Caco-2 (cell line): ENCODE data around the gene EVL. TPM values are rescaled to one million over a fixed set of nuclear protein-coding genes. Genes with fewer than 3 reads are reported as not detected.

ENCODE experiments used
- BruUV-seq: library from RNA; stranded (reverse); fragments of 400-500 nt; replicated peaks from 2 replicates; lab custom pipeline; 2021; lab: Mats Ljungman, UMichigan
- CTCF ChIA-PET: fragments of 300-600 bp; sonication (Branson Sonifier 250); formaldehyde crosslinking; loops from one replicate; lab custom pipeline; 2022; ENCODE audit warnings: antibody characterized with exemption; lab: Charles Lee
- POLR2A ChIA-PET: fragments of 300-600 bp; sonication (Branson Sonifier 250); formaldehyde crosslinking; loops from one replicate; lab custom pipeline; 2022; ENCODE audit warnings: antibody characterized with exemption; lab: Charles Lee
- DNase-seq, 2 experiments: peaks; one replicate each; pipeline versions ENCODE4 v3.0.0 to v3.0.0-alpha.2; 2020 to 2022
- H3K27me3 ChIP-seq: replicated peaks from 2 replicates; pipeline ENCODE4 v1.6.0; 2011; ENCODE audit warnings: low read length; ENCODE audit not compliant: control insufficient read depth, insufficient read depth
- H3K36me3 ChIP-seq: 2 replicates; pipeline ENCODE4 v1.5.1; 2011; ENCODE audit warnings: low read length; ENCODE audit not compliant: control insufficient read depth, insufficient read depth
- H3K4me1 ChIP-seq: fragments of 250-450 bp; sonication (Bioruptor Pico); 2 replicates; pipeline ENCODE4 v1.5.1; 2020; ENCODE audit warnings: mild to moderate bottlenecking
- H3K4me3 ChIP-seq: 2 replicates; pipeline ENCODE4 v1.5.1; 2011; ENCODE audit warnings: low read depth, mild to moderate bottlenecking, control low read depth, low read length
- H3K9me3 ChIP-seq: fragments of 250-450 bp; sonication (Bioruptor Pico); 2 replicates; pipeline ENCODE4 v1.5.1; 2020; ENCODE audit warnings: mild to moderate bottlenecking, moderate library complexity
- H3K27ac Mint-ChIP-seq: one replicate; pipeline ENCODE4 v1.8.0; 2022; ENCODE audit warnings: mixed read lengths; ENCODE audit not compliant: unreplicated experiment
- H3K27me3 Mint-ChIP-seq: one replicate; pipeline ENCODE4 v1.8.0; 2022; ENCODE audit warnings: mixed read lengths; ENCODE audit not compliant: insufficient read depth, unreplicated experiment
- H3K36me3 Mint-ChIP-seq: one replicate; pipeline ENCODE4 v1.8.0; 2022; ENCODE audit warnings: mild to moderate bottlenecking, mixed read lengths; ENCODE audit not compliant: insufficient read depth, unreplicated experiment
- H3K4me1 Mint-ChIP-seq: one replicate; pipeline ENCODE4 v1.8.0; 2022; ENCODE audit warnings: low read depth, mixed read lengths; ENCODE audit not compliant: unreplicated experiment
- H3K4me3 Mint-ChIP-seq: one replicate; pipeline ENCODE4 v1.8.0; 2022; ENCODE audit warnings: mild to moderate bottlenecking, moderate library complexity, mixed read lengths; ENCODE audit not compliant: unreplicated experiment
- H3K9me3 Mint-ChIP-seq: one replicate; pipeline ENCODE4 v1.8.0; 2022; ENCODE audit warnings: mixed read lengths; ENCODE audit not compliant: unreplicated experiment
- intact Hi-C: fragments of 100-400 bp; cut with micrococcal nuclease; formaldehyde crosslinking; loops from one replicate; pipeline ENCODE4 v1.10.0; 2022; ENCODE audit not compliant: unreplicated experiment
- total RNA-seq: library from RNA; stranded (reverse); gene quantifications from 2 replicates; pipeline ENCODE4 v1.2.3, GENCODE V29; 2022
- TF ChIP-seq, protein P1 (sequence below), 2 experiments: fragments of 200-600 bp in 1 of 2; IDR thresholded peaks; 1 replicate in 1 of 2; 2 replicates in 1 of 2; pipeline versions ENCODE4 v1.5.1 to v1.8.0; 2011 to 2022; ENCODE audit warnings: antibody characterized with exemption in 1 of 2, control low read depth in 1 of 2, inconsistent platforms in 1 of 2, low read depth in 1 of 2, low read length in 1 of 2, mild to moderate bottlenecking in 1 of 2, moderate library complexity in 1 of 2; ENCODE audit not compliant: insufficient read depth in 1 of 2, severe bottlenecking in 1 of 2, unreplicated experiment in 1 of 2

Gene EVL
- total RNA-seq, 1 experiment from 2014 or later: 14.2 TPM

DNA sequence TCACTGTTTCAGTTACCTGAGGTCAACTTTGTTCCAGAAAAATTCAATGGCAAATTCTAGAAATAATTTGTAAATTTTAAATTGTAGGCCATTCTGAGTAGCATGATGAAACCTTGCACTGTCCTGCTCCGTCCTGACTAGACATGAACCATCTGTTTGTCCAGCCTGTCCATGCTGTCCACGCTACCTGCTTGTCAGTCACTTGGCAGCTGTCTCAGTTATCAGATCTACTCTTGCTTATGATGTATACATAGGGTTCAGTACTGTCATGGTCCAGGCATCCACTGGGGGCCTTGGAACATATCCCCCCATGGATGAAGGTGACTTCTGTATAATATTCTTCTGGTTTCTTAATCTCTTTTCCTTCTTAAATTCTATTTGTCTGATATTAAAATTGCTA lies 14.1 kb upstream of the EVL start:
- Histone ChIP-seq H3K27me3 (no peaks in the 10 kb centered on the region), H3K4me1 (no peaks in the 10 kb centered on the region), H3K36me3 (no peaks in the 10 kb centered on the region), H3K4me3 (no peak overlapping the region), H3K9me3 (no peaks in the 10 kb centered on the region)
- H3K4me3 Mint-ChIP-seq: no peak overlapping the region
- H3K36me3 Mint-ChIP-seq: no peaks in the 10 kb centered on the region
- H3K27me3 Mint-ChIP-seq: peaks cover 2% of the 10 kb centered on the region
- BruUV-seq: no TSS peak
- intact Hi-C loops: no loop called here
- ChIA-PET CTCF (interaction anchor here (0.6 kb wide), 1 partner anchor 70 kb away, joined by 3 read pairs; no protein-coding TSS in a partner anchor), POLR2A (no interaction called here)
- no peaks in the 10 kb centered on the region for H3K9me3 Mint-ChIP-seq
- TF ChIP-seq, protein P1, sequence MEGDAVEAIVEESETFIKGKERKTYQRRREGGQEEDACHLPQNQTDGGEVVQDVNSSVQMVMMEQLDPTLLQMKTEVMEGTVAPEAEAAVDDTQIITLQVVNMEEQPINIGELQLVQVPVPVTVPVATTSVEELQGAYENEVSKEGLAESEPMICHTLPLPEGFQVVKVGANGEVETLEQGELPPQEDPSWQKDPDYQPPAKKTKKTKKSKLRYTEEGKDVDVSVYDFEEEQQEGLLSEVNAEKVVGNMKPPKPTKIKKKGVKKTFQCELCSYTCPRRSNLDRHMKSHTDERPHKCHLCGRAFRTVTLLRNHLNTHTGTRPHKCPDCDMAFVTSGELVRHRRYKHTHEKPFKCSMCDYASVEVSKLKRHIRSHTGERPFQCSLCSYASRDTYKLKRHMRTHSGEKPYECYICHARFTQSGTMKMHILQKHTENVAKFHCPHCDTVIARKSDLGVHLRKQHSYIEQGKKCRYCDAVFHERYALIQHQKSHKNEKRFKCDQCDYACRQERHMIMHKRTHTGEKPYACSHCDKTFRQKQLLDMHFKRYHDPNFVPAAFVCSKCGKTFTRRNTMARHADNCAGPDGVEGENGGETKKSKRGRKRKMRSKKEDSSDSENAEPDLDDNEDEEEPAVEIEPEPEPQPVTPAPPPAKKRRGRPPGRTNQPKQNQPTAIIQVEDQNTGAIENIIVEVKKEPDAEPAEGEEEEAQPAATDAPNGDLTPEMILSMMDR (IDR thresholded peaks at IDR 0.05; ENCODE audit: insufficient read depth in 1 of 2, low read depth in 1 of 2, low read length in 1 of 2, severe bottlenecking in 1 of 2, unreplicated experiment in 1 of 2): no peak
- DNase-seq: no peak
- no peak overlapping the region for H3K27ac Mint-ChIP-seq
- no peaks in the 10 kb centered on the region for H3K4me1 Mint-ChIP-seq

DNA sequence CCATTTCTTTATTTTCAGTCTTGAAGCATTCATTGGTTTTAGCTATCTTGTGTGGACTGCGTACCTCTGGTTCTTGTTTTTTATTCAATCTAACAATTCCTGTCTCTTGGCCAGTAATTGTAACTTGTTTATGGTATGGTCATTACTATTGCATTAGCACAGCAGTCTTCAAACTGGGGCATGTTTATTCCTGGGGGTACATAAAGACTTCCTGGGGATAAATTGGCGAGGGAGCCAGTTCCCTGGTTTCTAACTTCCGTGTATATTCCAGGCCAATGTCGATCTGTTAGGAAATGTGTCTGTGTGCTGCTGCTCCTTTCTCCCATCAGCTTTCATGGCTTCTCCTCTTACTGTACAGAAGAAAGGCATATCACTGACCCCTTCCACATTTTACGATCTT lies 13.7 kb upstream of the EVL start:
- no peaks in the 10 kb centered on the region for H3K9me3 ChIP-seq
- no TSS peak for BruUV-seq
- no peak overlapping the region for H3K4me3 ChIP-seq
- no peaks in the 10 kb centered on the region for H3K36me3 ChIP-seq
- ChIA-PET POLR2A (no interaction called here), CTCF (no interaction called here)
- Mint-ChIP-seq H3K4me3 (no peak overlapping the region), H3K27ac (no peak overlapping the region), H3K9me3 (no peaks in the 10 kb centered on the region), H3K27me3 (peaks cover 2% of the 10 kb centered on the region), H3K36me3 (no peaks in the 10 kb centered on the region), H3K4me1 (no peaks in the 10 kb centered on the region)
- H3K4me1 ChIP-seq: no peaks in the 10 kb centered on the region
- intact Hi-C loops: no loop called here
- DNase-seq: no peak
- H3K27me3 ChIP-seq: no peaks in the 10 kb centered on the region
- TF ChIP-seq, protein P1 (IDR thresholded peaks at IDR 0.05; ENCODE audit: insufficient read depth in 1 of 2, low read depth in 1 of 2, low read length in 1 of 2, severe bottlenecking in 1 of 2, unreplicated experiment in 1 of 2): no peak

GRCh38 chr14:100052819-100053218 lies 12.4 kb upstream of the EVL start:
- intact Hi-C loops: no loop called here
- Mint-ChIP-seq H3K9me3 (no peaks in the 10 kb centered on the region), H3K27ac (no peak overlapping the region), H3K27me3 (peaks cover 2% of the 10 kb centered on the region), H3K4me3 (no peak overlapping the region), H3K36me3 (no peaks in the 10 kb centered on the region), H3K4me1 (no peaks in the 10 kb centered on the region)
- H3K27me3 ChIP-seq: no peaks in the 10 kb centered on the region
- no TSS peak for BruUV-seq
- no peaks in the 10 kb centered on the region for H3K9me3 ChIP-seq
- H3K4me3 ChIP-seq: no peak overlapping the region
- POLR2A ChIA-PET: no interaction called here
- no peak for DNase-seq
- H3K4me1 ChIP-seq: no peaks in the 10 kb centered on the region
- CTCF ChIA-PET: interaction anchor here (0.7 kb wide), 1 partner anchor 70 kb away, joined by 3 read pairs; no protein-coding TSS in a partner anchor
- TF ChIP-seq, protein P1 (IDR thresholded peaks at IDR 0.05; ENCODE audit: insufficient read depth in 1 of 2, low read depth in 1 of 2, low read length in 1 of 2, severe bottlenecking in 1 of 2, unreplicated experiment in 1 of 2): no peak
- H3K36me3 ChIP-seq: no peaks in the 10 kb centered on the region
